ENCODE measurements around the gene FRMD4A.

Gene FRMD4A

GRCh38 chr10:14118953-14119352 is 211.8 kb downstream of the FRMD4A start:
- in situ Hi-C loops (cut with HindIII; ENCODE audit: low sequenced_read_pairs): no loop called here

- in situ Hi-C loops (cut with HindIII; ENCODE audit: low sequenced_read_pairs): no loop called here
These were observed 213.9 kb downstream of the FRMD4A start for GRCh38 chr10:14116837-14117236.

GRCh38 chr10:14116021-14116420 is 214.7 kb downstream of the FRMD4A start:
- in situ Hi-C loops (cut with HindIII; ENCODE audit: low sequenced_read_pairs): no loop called here

- in situ Hi-C loops (cut with HindIII; ENCODE audit: low sequenced_read_pairs): no loop called here
These were observed 215.9 kb downstream of the FRMD4A start for GRCh38 chr10:14114791-14115190.

- in situ Hi-C loops (cut with HindIII; ENCODE audit: low sequenced_read_pairs): no loop called here
These were observed 218.7 kb downstream of the FRMD4A start for GRCh38 chr10:14112056-14112455.

- in situ Hi-C loops (cut with HindIII; ENCODE audit: low sequenced_read_pairs): no loop called here
These were observed 219.5 kb downstream of the FRMD4A start for GRCh38 chr10:14111208-14111607.

- in situ Hi-C loops (cut with HindIII; ENCODE audit: low sequenced_read_pairs): no loop called here
These were observed 223.9 kb downstream of the FRMD4A start for GRCh38 chr10:14106828-14107227.

- in situ Hi-C loops (cut with HindIII; ENCODE audit: low sequenced_read_pairs): no loop called here
These were observed 228.7 kb downstream of the FRMD4A start for GRCh38 chr10:14102056-14102455.

GRCh38 chr10:14099885-14100284 is 230.8 kb downstream of the FRMD4A start:
- in situ Hi-C loops (cut with HindIII; ENCODE audit: low sequenced_read_pairs): no loop called here

- in situ Hi-C loops (cut with HindIII; ENCODE audit: low sequenced_read_pairs): no loop called here
These were observed 236.8 kb downstream of the FRMD4A start for GRCh38 chr10:14093730-14094484.

- in situ Hi-C loops (cut with HindIII; ENCODE audit: low sequenced_read_pairs): no loop called here
These were observed 237.9 kb downstream of the FRMD4A start for GRCh38 chr10:14092799-14093198.

- in situ Hi-C loops (cut with HindIII; ENCODE audit: low sequenced_read_pairs): no loop called here
These were observed 241.0 kb downstream of the FRMD4A start for GRCh38 chr10:14089556-14090292.

- in situ Hi-C loops (cut with HindIII; ENCODE audit: low sequenced_read_pairs): no loop called here
These were observed 243.2 kb downstream of the FRMD4A start for GRCh38 chr10:14087566-14087965.

- in situ Hi-C loops (cut with HindIII; ENCODE audit: low sequenced_read_pairs): no loop called here
These were observed 244.1 kb downstream of the FRMD4A start for GRCh38 chr10:14086596-14086995.

GRCh38 chr10:14084875-14085274 is 245.8 kb downstream of the FRMD4A start:
- in situ Hi-C loops (cut with HindIII; ENCODE audit: low sequenced_read_pairs): no loop called here

- in situ Hi-C loops (cut with HindIII; ENCODE audit: low sequenced_read_pairs): no loop called here
These were observed 249.9 kb downstream of the FRMD4A start for GRCh38 chr10:14080795-14081194.

- in situ Hi-C loops (cut with HindIII; ENCODE audit: low sequenced_read_pairs): no loop called here
These were observed 253.3 kb downstream of the FRMD4A start for GRCh38 chr10:14077430-14077829.

- in situ Hi-C loops (cut with HindIII; ENCODE audit: low sequenced_read_pairs): no loop called here
These were observed 256.5 kb downstream of the FRMD4A start for GRCh38 chr10:14074062-14074884.

GRCh38 chr10:14072541-14072940 is 258.2 kb downstream of the FRMD4A start:
- in situ Hi-C loops (cut with HindIII; ENCODE audit: low sequenced_read_pairs): no loop called here

GRCh38 chr10:14071956-14072355 is 258.8 kb downstream of the FRMD4A start:
- in situ Hi-C loops (cut with HindIII; ENCODE audit: low sequenced_read_pairs): no loop called here

GRCh38 chr10:14068601-14069250 is 262.0 kb downstream of the FRMD4A start:
- in situ Hi-C loops (cut with HindIII; ENCODE audit: low sequenced_read_pairs): no loop called here
